ENCODE measurements around the gene FRMD8.
"Not testable (repeated sequence)": the region's sequence is repeated elsewhere in the genome, so short reads cannot be mapped to it uniquely, and the experiment has no call there.

The FRMD8 gene

GRCh38 chr11:65394125-65394536 is 7.7 kb downstream of the FRMD8 start:
- no peak for DNase-seq

DNA sequence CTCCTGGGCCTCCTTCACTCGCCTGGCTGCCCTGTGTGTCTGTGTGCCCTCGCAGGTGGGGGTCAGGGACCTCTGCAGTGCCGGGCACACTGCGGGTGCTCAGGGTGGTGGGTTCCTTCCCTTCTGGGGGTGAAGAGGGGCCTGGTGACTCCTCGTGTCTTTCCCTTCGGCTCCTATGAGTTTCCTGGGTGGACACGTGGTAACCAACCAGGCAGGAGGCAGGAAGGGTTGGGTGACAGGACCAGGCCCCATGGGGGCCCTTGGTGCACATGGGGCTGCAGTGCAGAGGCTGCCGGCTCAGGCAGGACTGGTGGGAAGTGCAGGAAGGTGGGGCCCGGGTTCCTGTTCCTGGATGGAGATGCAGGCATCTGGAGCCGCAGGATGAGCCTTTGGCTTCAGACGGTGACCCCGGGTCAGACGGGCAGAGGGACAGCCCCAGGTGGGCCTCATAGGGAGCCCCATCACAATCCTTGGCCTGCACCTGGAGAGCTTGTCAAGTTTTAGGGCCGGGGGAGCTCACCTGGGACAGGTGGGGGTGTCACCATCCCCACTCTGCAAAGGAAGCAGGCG is 9.6 kb downstream of the FRMD8 start:
- no peak for DNase-seq

- no peak for DNase-seq
Measured at GRCh38 chr11:65396769-65397745, 10.6 kb downstream of the FRMD8 start.

DNA sequence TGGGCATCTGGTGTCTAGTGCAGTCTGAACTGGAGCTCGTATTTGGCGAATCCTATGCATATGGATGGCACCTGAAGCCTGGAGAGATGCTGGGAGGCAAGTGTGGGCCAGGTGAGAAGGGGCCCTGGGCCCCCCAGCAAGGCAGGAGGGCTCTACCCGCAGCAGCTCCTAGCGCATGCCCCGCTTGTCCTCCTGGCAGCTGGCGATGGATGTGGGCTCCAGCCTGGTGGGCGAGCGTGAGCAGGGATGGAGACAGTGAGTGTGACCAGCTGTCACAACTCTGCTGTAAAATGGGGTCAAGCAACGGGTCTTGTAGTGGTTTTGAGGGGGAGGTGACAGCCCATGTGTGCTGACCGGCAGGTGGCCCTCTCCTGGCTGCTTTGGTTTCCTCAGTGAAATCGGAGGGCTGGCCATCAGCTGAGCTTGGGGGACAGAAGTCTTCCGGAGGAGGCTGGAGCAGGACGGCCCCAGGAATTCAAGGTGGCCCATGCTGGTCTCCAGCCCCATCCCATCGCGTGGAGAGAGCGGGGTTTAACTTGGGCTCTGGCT is 12.0 kb downstream of the FRMD8 start:
- no peak for DNase-seq

DNA sequence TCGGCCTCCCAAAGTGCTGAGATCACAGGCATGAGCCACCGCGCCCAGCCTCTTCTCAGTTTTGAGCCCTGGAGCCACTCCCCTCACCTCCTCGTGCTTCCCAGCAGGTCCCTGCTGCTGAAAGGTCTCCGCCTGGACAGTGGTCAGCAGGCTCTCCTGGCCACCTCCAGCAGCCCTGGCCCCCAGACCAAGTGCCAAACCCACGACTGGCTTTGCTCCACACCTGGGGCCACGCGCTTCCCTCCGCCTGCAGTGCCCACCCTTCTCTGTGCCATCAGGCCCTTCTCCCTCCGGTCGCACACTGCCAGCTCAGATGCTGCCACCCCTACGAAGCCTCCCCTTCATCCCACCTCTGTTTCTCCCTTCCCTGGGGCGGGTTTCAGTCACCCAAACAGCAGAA is 12.8 kb downstream of the FRMD8 start:
- no peak for DNase-seq

GRCh38 chr11:65399845-65400244 is 13.4 kb downstream of the FRMD8 start:
- no peak for DNase-seq

- no peak for DNase-seq
Measured at GRCh38 chr11:65400307-65401072, 14.1 kb downstream of the FRMD8 start.

- no peak for DNase-seq
Measured at GRCh38 chr11:65401073-65401802, 14.8 kb downstream of the FRMD8 start.

DNA sequence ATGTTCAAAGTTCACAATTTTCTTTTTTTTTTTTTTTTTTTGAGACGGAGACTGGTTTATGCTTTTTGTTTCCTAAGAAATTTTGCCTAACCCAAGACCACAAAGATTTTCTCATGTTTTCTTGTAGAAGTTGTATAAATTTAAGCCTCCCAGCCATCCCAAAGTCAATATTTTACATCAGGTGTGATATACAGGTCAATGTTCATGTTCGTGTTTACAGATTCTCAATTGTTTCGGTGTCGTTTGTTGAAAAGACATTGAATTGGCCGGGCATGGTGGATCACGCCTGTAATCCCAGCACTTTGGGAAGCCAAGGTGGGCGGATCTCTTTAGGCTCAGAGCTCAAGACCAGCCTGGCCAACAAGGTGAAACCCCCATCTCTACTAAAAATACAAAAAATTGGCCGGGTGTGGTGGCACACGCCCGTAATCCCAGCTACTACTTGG is 15.4 kb downstream of the FRMD8 start:
- no peak for DNase-seq

GRCh38 chr11:65402790-65403189 is 16.4 kb downstream of the FRMD8 start:
- no peak for DNase-seq

DNA sequence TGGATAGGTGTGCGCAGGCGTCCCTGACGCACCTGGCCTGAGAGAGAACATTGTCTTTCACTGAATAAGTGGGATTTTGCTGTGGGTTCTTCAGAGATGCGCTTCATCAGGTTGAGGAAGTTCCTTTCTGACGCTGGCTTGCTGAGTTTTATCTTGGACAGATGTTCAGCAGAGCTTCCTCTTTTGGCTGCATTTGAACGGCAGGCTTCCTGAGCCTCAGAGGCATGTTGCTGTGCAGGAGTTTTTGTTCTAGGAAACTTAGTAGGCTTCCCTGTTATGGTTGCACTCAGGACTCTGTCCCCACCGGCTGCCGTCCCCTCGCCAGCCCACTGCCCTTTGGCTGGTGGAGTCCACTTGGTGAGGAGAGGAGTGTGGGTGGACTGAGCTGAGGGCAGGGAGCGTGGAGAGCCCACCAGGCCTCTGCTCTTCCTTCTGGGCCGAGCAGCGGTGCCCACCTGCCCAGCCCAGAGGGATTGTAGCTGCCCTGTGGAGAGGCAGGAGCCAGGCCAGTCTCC is 17.2 kb downstream of the FRMD8 start:
- DNase-seq = no peak

GRCh38 chr11:65404210-65404609 is 17.8 kb downstream of the FRMD8 start:
- no peak for DNase-seq

DNA sequence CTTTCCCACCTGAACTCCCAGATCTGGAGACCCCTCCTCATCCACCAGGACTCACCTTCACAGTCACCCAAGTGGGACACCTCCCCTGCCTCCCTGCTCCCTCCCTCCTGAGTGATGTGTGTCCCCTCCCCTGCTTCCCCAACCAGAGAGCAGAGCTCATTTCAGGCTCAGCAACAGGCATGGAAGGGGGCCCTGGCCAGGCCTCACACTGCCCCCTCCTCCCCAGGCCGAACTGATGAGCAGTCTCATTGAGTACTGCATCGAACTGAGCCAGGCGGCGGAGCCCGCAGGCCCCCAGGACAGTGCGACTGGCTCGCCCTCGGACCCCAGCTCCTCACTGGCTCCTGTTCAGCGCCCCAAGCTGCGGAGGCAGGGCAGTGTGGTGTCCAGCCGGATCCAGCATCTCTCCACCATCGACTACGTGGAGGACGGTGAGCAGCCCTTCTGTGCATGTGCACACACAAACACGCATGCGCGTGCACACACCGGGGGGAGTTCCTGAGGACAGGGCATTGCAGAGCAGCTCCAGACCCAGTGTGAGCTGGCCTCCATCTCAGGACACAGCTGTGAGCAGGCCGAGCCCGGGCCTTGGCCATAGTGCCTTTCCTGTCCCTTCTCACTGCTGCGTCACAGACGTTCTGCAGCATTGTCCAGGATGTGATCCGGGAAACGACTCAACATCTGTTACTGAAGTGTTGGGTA is 18.4 kb downstream of the FRMD8 start:
- no peak for DNase-seq

GRCh38 chr11:65410936-65411680 is 24.7 kb downstream of the FRMD8 start:
- DNase-seq = no peak

DNA sequence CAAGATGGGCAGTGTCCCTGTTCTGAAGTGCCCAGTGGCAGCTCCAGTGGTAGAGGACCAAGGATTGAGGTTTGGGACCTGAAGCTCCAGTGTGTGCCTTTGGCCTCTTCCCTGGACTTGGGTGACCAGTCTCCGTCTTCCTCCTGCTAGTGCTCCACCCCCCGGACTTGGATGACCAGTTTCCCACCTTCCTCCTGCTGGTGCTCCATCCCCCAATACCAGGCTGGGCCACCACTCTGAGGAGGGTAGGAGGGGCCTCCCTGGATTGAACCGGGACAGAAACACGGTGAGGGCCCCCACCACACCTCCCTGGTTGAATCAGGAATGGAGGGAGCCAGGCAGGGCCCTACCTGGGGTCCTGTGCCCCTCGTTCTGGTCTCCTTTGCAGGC is 25.2 kb downstream of the FRMD8 start:
- DNase-seq = no peak

- no peak for DNase-seq
Measured at GRCh38 chr11:65412271-65413076, 26.0 kb downstream of the FRMD8 start.

- DNase-seq = not testable (repeated sequence)
Measured at GRCh38 chr11:65413077-65413664, 26.7 kb downstream of the FRMD8 start.

DNA sequence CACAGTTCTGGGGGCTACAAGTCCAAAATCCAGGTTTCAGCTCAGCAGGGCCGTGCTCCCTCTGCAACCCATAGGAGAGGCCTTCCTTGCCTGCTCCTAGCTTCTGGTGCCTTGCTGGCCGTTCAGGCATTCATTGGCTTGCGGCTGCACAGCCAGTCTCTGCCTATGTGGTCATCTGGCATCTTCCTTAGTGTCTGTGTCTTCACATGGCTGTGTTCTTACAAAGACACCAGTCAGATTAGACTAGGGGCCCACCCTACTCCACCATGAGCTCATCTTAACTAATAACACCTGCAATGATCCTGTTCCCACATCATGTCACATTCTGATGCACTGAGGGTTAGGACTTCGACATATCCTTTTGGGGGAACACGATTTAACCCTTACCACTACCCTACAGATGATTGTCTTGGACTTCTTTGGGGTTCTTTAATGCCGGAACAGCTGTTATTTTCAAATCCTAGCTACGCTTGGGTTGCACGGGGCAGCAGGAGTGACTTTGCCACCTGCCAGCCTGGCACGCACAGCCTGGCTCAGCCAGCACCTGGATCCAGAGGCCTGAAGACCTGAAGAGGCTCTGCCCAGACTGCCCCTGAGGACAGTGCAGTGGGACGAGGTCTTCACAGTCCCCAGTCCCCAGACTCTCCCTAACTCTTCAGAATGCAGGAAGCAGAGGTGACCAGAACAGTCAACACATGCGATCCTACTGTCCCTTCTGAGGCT is 28.5 kb downstream of the FRMD8 start:
- no peak for DNase-seq
